OCI-LY7 (cell line): Measurements from ENCODE around the gene ENOSF1. TPM values are rescaled to one million over a fixed set of nuclear protein-coding genes. Genes with fewer than 3 reads are reported as not detected.

Experiments
- BruUV-seq: library from RNA; stranded (reverse); fragments of 400-500 nt; replicated peaks from 2 replicates; lab custom pipeline; 2021; lab: Mats Ljungman, UMichigan
- CTCF ChIA-PET: fragments of 300-600 bp; sonication (Branson Sonifier 250); formaldehyde crosslinking; loops from one replicate; lab custom pipeline; 2022; ENCODE audit warnings: antibody characterized with exemption; ENCODE audit not compliant: unreplicated experiment; lab: Charles Lee
- POLR2A ChIA-PET: fragments of 300-600 bp; sonication (Branson Sonifier 250); formaldehyde crosslinking; loops from one replicate; lab custom pipeline; 2022; ENCODE audit warnings: antibody characterized with exemption; lab: Charles Lee
- DNase-seq: peaks from one replicate; pipeline ENCODE4 v3.0.0-alpha.2; 2015; ENCODE audit warnings: low spot score
- H2AFZ ChIP-seq: fragments of 200-600 bp; sonication (generic), shearing (Covaris generic); 2 replicates; pipeline ENCODE4 v1.6.1; 2014; ENCODE audit warnings: mild to moderate bottlenecking, antibody characterized with exemption, low read length, moderate library complexity
- H3K27ac ChIP-seq: fragments of 200-600 bp; sonication (generic); 2 replicates; pipeline ENCODE4 v1.5.1; 2014; ENCODE audit warnings: mixed run types, low read depth, mild to moderate bottlenecking, moderate library complexity, low read length, inconsistent platforms; ENCODE audit not compliant: poor library complexity, severe bottlenecking
- H3K36me3 ChIP-seq: fragments of 200-600 bp; sonication (generic); 2 replicates; pipeline ENCODE4 v1.6.1; 2014; ENCODE audit warnings: mild to moderate bottlenecking, antibody characterized with exemption, low read length, moderate library complexity, mixed read lengths; ENCODE audit not compliant: insufficient read depth
- H3K4me1 ChIP-seq: fragments of 200-600 bp; sonication (generic); 2 replicates; pipeline ENCODE4 v1.5.1; 2014; ENCODE audit warnings: mild to moderate bottlenecking, low read length; ENCODE audit not compliant: insufficient read depth, poor library complexity, severe bottlenecking
- H3K4me2 ChIP-seq: fragments of 200-600 bp; sonication (generic); 2 replicates; pipeline ENCODE4 v1.6.1; 2014; ENCODE audit warnings: mild to moderate bottlenecking, low read length
- H3K4me3 ChIP-seq: fragments of 200-600 bp; sonication (generic); 2 replicates; pipeline ENCODE4 v1.5.1; 2014; ENCODE audit warnings: mild to moderate bottlenecking, low read depth, low read length; ENCODE audit not compliant: poor library complexity, severe bottlenecking
- H3K79me2 ChIP-seq: fragments of 200-600 bp; sonication (generic); 2 replicates; pipeline ENCODE4 v1.6.1; 2016; ENCODE audit warnings: low read depth, mild to moderate bottlenecking, low read length, moderate library complexity, mixed read lengths; ENCODE audit not compliant: insufficient read depth
- H3K9me2 ChIP-seq: fragments of 200-600 bp; sonication (generic); 2 replicates; pipeline ENCODE4 v1.6.1; 2016; ENCODE audit warnings: mild to moderate bottlenecking, low read length, mixed read lengths; ENCODE audit not compliant: insufficient read depth
- H3K9me3 ChIP-seq: fragments of 200-600 bp; sonication (generic); 2 replicates; pipeline ENCODE4 v1.6.1; 2014; ENCODE audit warnings: mild to moderate bottlenecking, mixed run types, low read length, mixed read lengths
- H4K20me1 ChIP-seq: fragments of 200-600 bp; sonication (generic); 2 replicates; pipeline ENCODE4 v1.6.1; 2014; ENCODE audit warnings: mild to moderate bottlenecking, antibody characterized with exemption, low read length, moderate library complexity, mixed read lengths; ENCODE audit not compliant: insufficient read depth
- CTCF ChIP-seq: fragments of 200-600 bp; sonication (generic); conservative IDR thresholded peaks from 2 replicates; pipeline ENCODE4 v1.5.1; 2014; ENCODE audit warnings: mild to moderate bottlenecking, antibody characterized with exemption, low read length, moderate library complexity, mixed read lengths
- EZH2phosphoT487 ChIP-seq: fragments of 200-600 bp; sonication (generic); IDR thresholded peaks from 2 replicates; pipeline ENCODE4 v1.6.1; 2018; ENCODE audit warnings: low read depth, borderline replicate concordance, mild to moderate bottlenecking, mixed run types, antibody characterized with exemption, low read length, moderate library complexity, mixed read lengths
- intact Hi-C: fragments of 100-400 bp; cut with micrococcal nuclease; formaldehyde crosslinking; loops from one replicate; pipeline ENCODE4 v1.10.0; 2022; ENCODE audit not compliant: unreplicated experiment
- total RNA-seq, 2 experiments: library from RNA; depleted of rRNA in 1 of 2; stranded (reverse); fragments of >200 nt in 1 of 2; shearing (Covaris generic) in 1 of 2; gene quantifications; 2 replicates each; pipeline ENCODE4 v1.2.3, GENCODE V29; 2014 to 2022

Gene ENOSF1
- total RNA-seq, 2 experiments from 2014 or later = 40.1 to 44.0 TPM

- Histone ChIP-seq H4K20me1 (no peaks in the 10 kb centered on the region), H2AFZ (no peak overlapping the region), H3K4me2 (no peak overlapping the region), H3K36me3 (no peaks in the 10 kb centered on the region), H3K9me3 (no peaks in the 10 kb centered on the region), H3K4me3 (no peak overlapping the region), H3K9me2 (no peaks in the 10 kb centered on the region), H3K79me2 (no peaks in the 10 kb centered on the region), H3K27ac (no peak overlapping the region), H3K4me1 (no peaks in the 10 kb centered on the region)
- TF ChIP-seq CTCF = no peak
- TF ChIP-seq EZH2phosphoT487 = no peak
- no TSS peak for BruUV-seq
- DNase-seq = no peak
- intact Hi-C loops = no loop called here
- POLR2A ChIA-PET = interaction anchor here (0.9 to 1.1 kb wide), 2 partner anchors 17 to 107 kb away, joined by 3 read pairs; no protein-coding TSS in a partner anchor
- CTCF ChIA-PET = no interaction called here
Observed at GRCh38 chr18:641224-641623, 71.2 kb downstream of the ENOSF1 start.

- intact Hi-C loops = no loop called here
Observed at GRCh38 chr18:635171-635570, 77.3 kb downstream of the ENOSF1 start.

More at GRCh38 chr18:635171-635570, 77.3 kb downstream of the ENOSF1 start:
- ChIA-PET POLR2A (no interaction called here), CTCF (no interaction called here)
- H3K9me2 ChIP-seq = no peaks in the 10 kb centered on the region
- H4K20me1 ChIP-seq = no peaks in the 10 kb centered on the region
- H3K36me3 ChIP-seq = no peaks in the 10 kb centered on the region
- no peaks in the 10 kb centered on the region for H3K79me2 ChIP-seq
- H3K9me3 ChIP-seq = no peaks in the 10 kb centered on the region
- no peak overlapping the region for H2AFZ ChIP-seq
- DNase-seq = no peak
- TF ChIP-seq CTCF (no peak), EZH2phosphoT487 (no peak)
- no peak overlapping the region for H3K4me2 ChIP-seq
- no peak overlapping the region for H3K4me3 ChIP-seq
- H3K4me1 ChIP-seq = no peaks in the 10 kb centered on the region
- BruUV-seq = no TSS peak
- no peak overlapping the region for H3K27ac ChIP-seq
